HCT116 (cell line): Measurements from ENCODE around the gene MBTPS1.
A peak's percentile ranks its signal among the peaks of the same experiment; 100 is the strongest.

Experiments used
- CTCF ChIP-seq, 3 experiments: fragments of 200-600 bp in 1 of 3; sonication (generic) in 1 of 3; IDR thresholded peaks in 2 of 3; conservative IDR thresholded peaks in 1 of 3; 2 replicates each; pipeline ENCODE4 v1.5.1; 2012 to 2017; ENCODE audit warnings: low read depth in 2 of 3, low read length in 2 of 3, antibody characterized with exemption in 1 of 3, borderline replicate concordance in 1 of 3, control low read depth in 1 of 3, mild to moderate bottlenecking in 1 of 3, mixed read lengths in 1 of 3, mixed run types in 1 of 3, moderate library complexity in 1 of 3; ENCODE audit not compliant: insufficient read depth in 1 of 3
- EGR1 ChIP-seq: IDR thresholded peaks from 2 replicates; pipeline ENCODE4 v1.6.1; 2012; ENCODE audit warnings: low read depth
- MAX ChIP-seq: IDR thresholded peaks from 2 replicates; pipeline ENCODE4 v1.6.1; 2012
- POLR2AphosphoS5 ChIP-seq: IDR thresholded peaks from 2 replicates; pipeline ENCODE4 v1.6.1; 2011; ENCODE audit warnings: mild to moderate bottlenecking, low read depth, low read length, moderate library complexity
- REST ChIP-seq: IDR thresholded peaks from 2 replicates; pipeline ENCODE4 v1.6.1; 2012; ENCODE audit warnings: low read depth
- SIN3A ChIP-seq: IDR thresholded peaks from 2 replicates; pipeline ENCODE4 v1.6.1; 2012; ENCODE audit warnings: low read depth

- TF ChIP-seq CTCF (IDR thresholded peaks at IDR 0.05 in 2 of 3, conservative IDR thresholded peaks at IDR 0.05 in 1 of 3; ENCODE audit: borderline replicate concordance in 1 of 3, insufficient read depth in 1 of 3, low read depth in 2 of 3, low read length in 2 of 3) (peak; percentile 17 to 35 (median 30); a peak in 5 of 6 replicates), MAX (no peak), EGR1 (no peak), REST (no peak), SIN3A (no peak), POLR2AphosphoS5 (no peak)
Observed at GRCh38 chr16:84088695-84089395, 27.9 kb downstream of the MBTPS1 start.
